H7 (cell line): ENCODE measurements around the gene CDC42. TPM values are rescaled to one million over a fixed set of nuclear protein-coding genes. Genes with fewer than 3 reads are reported as not detected.
A peak's percentile ranks its signal among the peaks of the same experiment; 100 is the strongest.

Source experiments
- DNase-seq: peaks from one replicate; pipeline ENCODE4 v3.0.0; 2012
- H3K27me3 ChIP-seq: 2 replicates; pipeline ENCODE4 v1.6.0; 2011; ENCODE audit warnings: mild to moderate bottlenecking, low read length; ENCODE audit not compliant: control insufficient read depth, insufficient read depth
- H3K36me3 ChIP-seq: replicated peaks from 2 replicates; pipeline ENCODE4 v1.5.1; 2011; ENCODE audit warnings: low read length; ENCODE audit not compliant: control insufficient read depth, insufficient read depth
- H3K4me3 ChIP-seq: 2 replicates; pipeline ENCODE4 v1.5.1; 2011; ENCODE audit warnings: low read depth, mild to moderate bottlenecking, control low read depth, low read length, moderate library complexity; ENCODE audit not compliant: insufficient read depth
- total RNA-seq: library from RNA; depleted of rRNA; stranded (reverse); fragments of >200 nt; shearing (Covaris generic); gene quantifications from 2 replicates; pipeline ENCODE4 v1.2.3, GENCODE V29; 2014; rRNA removed

Gene CDC42
- total RNA-seq, 1 experiment from 2014 or later, result 499 TPM

GRCh38 chr1:22131062-22131461 lies 78.6 kb downstream of the CDC42 start:
- no peak overlapping the region for H3K4me3 ChIP-seq
- peak; percentile 37 for DNase-seq
- H3K27me3 ChIP-seq, result no peaks in the 10 kb centered on the region
- no peaks in the 10 kb centered on the region for H3K36me3 ChIP-seq

- Histone ChIP-seq H3K27me3 (no peaks in the 10 kb centered on the region), H3K36me3 (no peaks in the 10 kb centered on the region), H3K4me3 (no peak overlapping the region)
- peak; percentile 98 for DNase-seq
Observed at GRCh38 chr1:22131875-22132486, 79.5 kb downstream of the CDC42 start.

- no peak overlapping the region for H3K4me3 ChIP-seq
- no peaks in the 10 kb centered on the region for H3K27me3 ChIP-seq
- DNase-seq, result no peak
- no peaks in the 10 kb centered on the region for H3K36me3 ChIP-seq
Observed at GRCh38 chr1:22132517-22133235, 80.2 kb downstream of the CDC42 start.

GRCh38 chr1:22133247-22133930 lies 80.9 kb downstream of the CDC42 start:
- peak; percentile 79 for DNase-seq
- no peak overlapping the region for H3K4me3 ChIP-seq
- H3K36me3 ChIP-seq, result no peaks in the 10 kb centered on the region
- H3K27me3 ChIP-seq, result no peaks in the 10 kb centered on the region

- H3K36me3 ChIP-seq, result no peaks in the 10 kb centered on the region
- no peak overlapping the region for H3K4me3 ChIP-seq
- no peaks in the 10 kb centered on the region for H3K27me3 ChIP-seq
- DNase-seq, result peak; percentile 79
Observed at GRCh38 chr1:22133931-22134324, 81.4 kb downstream of the CDC42 start.

GRCh38 chr1:22137004-22137720 lies 84.7 kb downstream of the CDC42 start:
- peak; percentile 86 for DNase-seq
- H3K36me3 ChIP-seq, result no peaks in the 10 kb centered on the region
- H3K4me3 ChIP-seq, result no peak overlapping the region
- H3K27me3 ChIP-seq, result peaks cover 18% of the 10 kb centered on the region

- H3K27me3 ChIP-seq, result peaks cover 27% of the 10 kb centered on the region
- no peak for DNase-seq
- H3K36me3 ChIP-seq, result no peaks in the 10 kb centered on the region
- H3K4me3 ChIP-seq, result no peak overlapping the region
Observed at GRCh38 chr1:22139066-22139594, 86.6 kb downstream of the CDC42 start.

GRCh38 chr1:22139817-22140216 lies 87.3 kb downstream of the CDC42 start:
- Histone ChIP-seq H3K27me3 (peaks cover 32% of the 10 kb centered on the region), H3K4me3 (no peak overlapping the region), H3K36me3 (no peaks in the 10 kb centered on the region)
- peak; percentile 55 for DNase-seq

Other genes starting within 250 kb of the CDC42 start
- gene LDLRAD2, start 240.4 kb upstream of the CDC42 start, total RNA-seq, result 0.97 and 1.3 TPM in 2 replicates
- 43.5 and 49.2 TPM in 2 replicates for gene HSPG2, start 115.4 kb upstream of the CDC42 start, total RNA-seq
- gene CELA3B, start 75.7 kb upstream of the CDC42 start, total RNA-seq, result not detected in 2 replicates
- not detected in 2 replicates for gene CELA3A, start 51.1 kb upstream of the CDC42 start, total RNA-seq
- 0.33 and 0.94 TPM in 2 replicates for gene WNT4, start 90.4 kb downstream of the CDC42 start, total RNA-seq